Peyer's patch (tissue), 4 donors: ENCODE data around the gene MAML1.

Source experiments
- CTCF ChIP-seq, 6 experiments: fragments of 450-650 bp in 4 of 6; fragments of 200-600 bp in 2 of 6; sonication (generic) in 1 of 6; IDR thresholded peaks; one replicate each; pipeline ENCODE4 v1.5.1; 2017 to 2019; ENCODE audit warnings: antibody characterized with exemption in 6 of 6, mild to moderate bottlenecking in 3 of 6, moderate library complexity in 1 of 6
- POLR2A ChIP-seq, 2 donors: fragments of 450-650 bp; IDR thresholded peaks; one replicate each; pipeline ENCODE4 v1.5.1; 2017; ENCODE audit warnings: antibody characterized with exemption in 2 of 2, mild to moderate bottlenecking in 2 of 2, moderate library complexity in 2 of 2

- no peak for TF ChIP-seq CTCF (IDR thresholded peaks at IDR 0.05)
- TF ChIP-seq POLR2A (IDR thresholded peaks at IDR 0.05), result no peak
These were observed 47.2 kb downstream of the MAML1 start for GRCh38 chr5:179779826-179780225.
